Activated CD8-positive, alpha-beta memory T cell treated with anti-CD3 and anti-CD28 coated beads for 48 hours (primary cell): ENCODE measurements around the gene SH3TC1.

Source experiments
- DNase-seq, 3 experiments: peaks; one replicate each; pipeline ENCODE4 v3.0.0-alpha.2; 2020; ENCODE audit warnings: low read depth in 2 of 3, low spot score in 2 of 3

The SH3TC1 gene

DNA sequence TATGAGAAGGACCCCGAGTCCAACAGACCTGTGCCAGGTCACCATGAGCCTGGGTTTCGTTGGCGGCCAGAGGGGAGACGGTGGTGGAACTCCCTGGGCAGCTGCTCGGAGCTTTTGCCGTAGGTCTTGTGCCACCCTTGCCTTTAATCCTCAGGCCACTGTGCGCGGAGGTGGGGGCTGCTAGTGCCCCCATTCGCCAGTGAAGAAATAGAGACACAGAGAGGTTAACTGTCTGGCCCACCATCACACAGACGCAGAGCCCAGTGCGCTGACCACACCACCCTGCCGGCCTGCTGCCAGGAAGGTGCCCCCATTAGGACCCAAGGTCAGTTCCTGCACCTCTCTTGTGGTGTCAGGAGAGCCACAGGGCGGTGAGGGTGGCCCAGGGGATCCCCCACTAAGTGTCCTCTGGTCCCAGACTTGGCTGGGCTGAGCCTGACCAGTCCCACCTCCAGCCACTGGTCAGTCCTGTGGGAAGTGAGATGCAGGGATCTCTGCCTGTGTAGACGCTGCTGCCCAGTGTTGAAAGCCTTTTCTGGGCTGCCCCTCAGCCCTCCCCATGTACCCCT lies 42.2 kb downstream of the SH3TC1 start:
- no peak for DNase-seq

DNA sequence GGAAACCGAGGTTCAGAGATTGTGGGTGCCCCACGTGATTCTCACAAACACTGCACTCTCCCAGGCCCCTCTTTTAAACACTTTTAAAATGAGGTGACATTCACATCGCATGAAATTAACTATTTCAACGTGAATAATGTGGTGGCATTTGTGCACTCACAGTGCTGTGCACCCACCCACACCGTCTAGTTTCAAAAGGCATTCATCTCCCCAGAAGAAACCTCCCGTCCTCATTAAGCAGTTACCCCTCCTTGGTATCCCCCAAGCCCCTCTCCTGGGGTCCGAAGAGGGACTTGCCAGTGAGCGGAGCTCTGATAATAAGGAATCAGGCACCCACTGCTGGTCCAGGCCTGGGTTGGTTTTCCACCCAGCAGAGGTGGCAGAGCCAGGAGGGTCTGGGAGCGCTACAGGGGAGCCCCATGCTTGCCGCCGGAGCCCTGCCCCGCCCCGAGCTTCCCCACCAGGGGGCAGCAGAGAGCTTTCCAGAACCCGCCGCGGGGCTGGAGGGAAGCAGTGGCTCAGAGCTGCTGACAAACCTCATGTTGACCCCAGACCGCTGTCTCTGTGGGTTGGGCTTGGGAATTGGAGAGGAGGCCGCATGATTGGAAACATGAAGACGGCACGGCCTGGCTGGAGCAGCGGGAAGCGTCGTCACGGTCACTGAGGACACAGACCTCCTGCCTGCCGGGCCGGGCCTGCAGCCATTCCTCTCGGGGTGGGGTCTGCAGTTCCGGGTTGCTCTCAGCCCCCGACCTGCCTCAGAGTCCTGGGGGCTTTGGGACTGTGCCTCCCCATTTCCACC lies 43.0 kb downstream of the SH3TC1 start:
- peak; percentile 60 to 94 (median 93) for DNase-seq

DNA sequence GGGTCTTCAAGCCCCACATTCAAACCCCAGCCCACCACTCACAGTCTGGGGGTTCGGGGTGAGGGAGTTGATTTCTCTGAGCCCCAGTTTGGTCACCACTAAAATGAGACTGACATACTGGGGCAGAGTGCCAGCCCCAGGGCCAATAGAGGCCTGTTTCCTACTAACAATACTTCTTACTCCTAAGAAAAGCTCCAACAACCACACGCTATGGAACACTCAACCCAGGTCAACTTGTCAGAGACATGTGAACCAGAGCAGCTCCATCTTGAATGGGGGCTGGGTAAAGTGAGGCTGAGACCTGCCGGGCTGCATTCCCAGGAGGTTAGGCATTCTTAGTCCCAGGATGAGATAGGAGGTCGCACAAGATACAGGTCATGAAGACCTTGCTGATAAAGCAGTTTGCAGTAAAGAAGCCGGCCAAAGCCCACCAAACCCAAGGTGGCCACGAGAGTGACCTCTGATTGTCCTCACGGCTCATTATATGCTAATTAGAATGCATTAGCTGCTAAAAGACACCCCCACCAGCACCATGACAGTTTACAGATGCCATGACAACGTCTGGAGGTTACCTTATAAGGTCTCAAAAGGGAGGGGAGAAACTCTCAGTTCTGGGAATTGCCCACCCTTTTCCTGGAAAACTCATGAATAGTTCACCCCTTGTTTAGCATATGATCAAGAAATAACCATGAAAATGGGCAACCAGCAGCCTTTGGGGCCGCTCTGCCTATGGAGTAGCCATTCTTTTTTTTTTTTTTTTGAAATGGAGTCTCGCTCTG lies 43.9 kb downstream of the SH3TC1 start:
- no peak for DNase-seq

DNA sequence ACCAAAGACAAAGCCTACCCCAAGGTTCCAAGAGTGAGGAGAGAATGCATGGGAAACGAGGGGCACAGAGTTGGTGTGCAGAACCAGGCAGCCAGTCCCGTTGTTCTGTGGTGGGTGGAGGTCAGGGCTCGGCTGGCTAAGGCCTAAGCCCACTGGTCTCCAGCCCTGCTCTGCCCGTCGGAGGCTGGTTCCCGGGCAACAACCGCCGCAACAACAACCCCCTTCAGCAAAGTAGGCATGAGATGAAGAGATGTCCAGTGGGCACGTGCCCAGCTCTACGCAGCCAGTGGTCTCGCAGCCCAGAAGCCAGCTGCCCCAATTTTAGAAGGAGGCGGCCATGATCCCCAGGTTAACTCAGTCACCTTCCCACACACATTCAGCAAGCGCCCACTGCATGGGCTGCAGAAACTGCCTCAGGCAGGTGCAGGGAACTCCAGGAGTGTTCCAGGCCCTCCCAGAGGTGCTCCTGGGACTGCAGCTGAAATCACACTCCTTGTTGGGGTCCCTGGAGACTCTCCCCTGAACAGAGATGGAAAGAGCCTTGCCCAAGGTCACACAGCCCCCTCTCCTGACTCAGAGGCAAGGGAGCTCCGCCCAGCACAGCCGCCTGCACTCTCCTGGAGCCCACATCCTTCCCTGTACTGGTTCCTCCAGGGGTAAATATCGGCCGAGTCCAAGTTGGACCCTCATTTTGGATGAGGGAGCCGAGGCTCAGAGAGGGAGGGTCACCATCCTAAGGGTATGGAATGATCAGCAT lies 45.1 kb downstream of the SH3TC1 start:
- DNase-seq, result no peak

DNA sequence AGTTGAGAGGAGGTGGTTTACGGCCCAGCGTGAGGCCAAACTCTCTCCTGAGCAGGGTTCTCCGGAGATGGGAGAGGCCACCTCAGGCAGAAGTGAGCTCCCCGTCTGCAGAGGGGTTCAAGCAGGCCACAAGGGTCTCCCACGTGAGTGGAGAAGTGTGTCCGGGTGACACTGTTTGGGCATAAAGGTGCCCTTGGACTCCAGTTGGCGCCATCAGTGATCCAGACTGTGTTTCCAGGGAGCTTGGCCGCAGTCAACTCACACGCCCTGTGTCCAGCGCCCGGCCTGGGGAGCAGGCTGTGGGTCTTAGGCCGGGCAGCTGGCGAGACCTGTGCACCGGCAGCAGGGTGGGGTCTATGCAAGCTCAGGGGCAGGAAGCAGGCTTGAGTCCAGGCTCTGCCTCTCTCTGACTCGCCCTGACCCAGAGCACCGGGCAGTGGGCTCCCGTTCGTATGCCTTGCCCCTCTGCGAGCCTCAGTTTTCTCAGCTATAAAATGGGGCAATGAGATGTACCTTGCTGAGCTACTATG lies 45.9 kb downstream of the SH3TC1 start:
- DNase-seq, result no peak

DNA sequence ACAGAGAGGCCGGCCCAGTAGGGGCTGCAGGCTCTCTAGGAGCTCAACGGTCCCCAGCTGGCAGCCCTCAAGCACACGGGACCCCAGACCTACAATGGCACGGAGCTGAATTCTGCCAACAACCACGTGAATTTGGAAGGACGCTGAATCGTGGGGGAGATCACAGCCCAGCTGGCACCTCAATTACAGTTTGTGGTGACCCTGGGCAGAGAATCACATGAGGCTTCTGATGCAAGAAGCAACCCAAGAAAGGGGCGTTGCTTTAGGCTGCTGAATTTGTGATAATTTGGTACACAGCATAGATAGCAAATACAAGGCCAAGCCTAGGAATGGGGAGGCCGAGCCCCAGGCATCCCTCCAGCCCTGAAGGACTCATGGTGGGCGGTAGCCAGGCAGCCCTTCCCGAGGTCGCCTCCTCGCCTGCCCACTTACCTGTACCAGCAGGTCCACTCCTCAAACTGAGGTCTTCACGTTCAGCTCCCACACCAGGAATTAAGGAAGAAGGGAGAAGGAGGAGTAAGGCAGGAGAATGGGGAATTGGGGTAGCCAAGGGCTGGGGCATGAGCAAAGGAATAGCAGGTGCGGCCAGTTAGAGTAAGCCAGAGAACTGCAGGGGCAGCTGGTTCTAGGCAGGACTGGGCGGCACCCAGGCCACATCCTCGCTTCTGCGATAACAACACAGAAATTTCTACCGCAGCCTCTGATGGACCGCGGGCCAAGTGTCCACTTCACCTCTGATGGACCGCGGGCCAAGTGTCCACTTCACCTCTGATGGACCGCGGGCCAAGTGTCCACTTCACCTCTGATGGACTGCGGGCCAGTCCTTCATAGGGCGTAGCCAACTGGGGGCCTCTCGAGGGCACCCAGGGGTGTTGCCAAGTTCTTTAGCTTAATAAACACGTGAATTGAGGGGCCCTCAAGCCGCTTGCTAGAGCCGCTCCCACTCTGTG lies 47.1 kb downstream of the SH3TC1 start:
- no peak for DNase-seq

DNA sequence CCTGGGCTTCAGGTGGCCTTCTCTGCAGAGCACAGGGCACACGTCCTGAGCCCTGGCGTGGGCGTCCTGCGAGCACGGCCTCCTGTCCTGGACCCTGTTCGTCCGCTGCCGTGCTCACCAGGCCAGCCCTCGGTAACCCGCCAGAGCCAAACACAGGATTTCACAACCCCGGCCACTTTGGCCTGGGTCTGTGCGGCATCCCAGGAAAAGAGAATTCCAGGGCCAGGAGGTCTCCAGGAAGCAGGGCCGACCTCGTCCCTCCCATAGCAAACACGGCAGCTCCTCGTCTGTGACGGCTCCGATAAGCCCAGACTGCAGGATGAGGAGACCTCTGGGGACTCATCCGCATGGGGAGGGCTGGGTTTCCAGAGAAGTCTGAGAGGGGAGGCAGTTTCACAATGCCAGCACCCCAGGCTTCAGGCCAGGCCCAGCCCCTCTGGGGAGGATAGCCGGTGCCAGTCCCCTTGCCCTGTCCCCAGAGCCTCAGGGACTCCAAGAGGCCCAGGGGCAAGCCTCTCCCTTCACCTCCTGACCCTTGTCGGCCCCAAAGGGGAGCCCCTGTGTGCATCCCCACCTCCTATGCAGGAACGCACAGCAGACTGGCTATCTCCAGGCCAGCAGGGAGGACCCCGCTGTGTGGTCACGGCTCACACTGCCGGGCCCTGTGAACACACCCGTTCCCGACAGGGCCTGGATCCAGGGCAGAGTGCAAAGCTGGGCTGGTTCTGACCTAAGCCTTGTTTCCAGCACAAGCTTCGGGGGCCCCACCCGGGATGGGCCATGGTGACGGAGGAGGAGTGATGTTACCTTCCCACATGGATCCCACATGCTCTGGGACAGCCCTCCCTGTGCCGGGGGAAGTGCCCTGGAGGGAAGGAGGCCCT lies 48.2 kb downstream of the SH3TC1 start:
- DNase-seq, result no peak

DNA sequence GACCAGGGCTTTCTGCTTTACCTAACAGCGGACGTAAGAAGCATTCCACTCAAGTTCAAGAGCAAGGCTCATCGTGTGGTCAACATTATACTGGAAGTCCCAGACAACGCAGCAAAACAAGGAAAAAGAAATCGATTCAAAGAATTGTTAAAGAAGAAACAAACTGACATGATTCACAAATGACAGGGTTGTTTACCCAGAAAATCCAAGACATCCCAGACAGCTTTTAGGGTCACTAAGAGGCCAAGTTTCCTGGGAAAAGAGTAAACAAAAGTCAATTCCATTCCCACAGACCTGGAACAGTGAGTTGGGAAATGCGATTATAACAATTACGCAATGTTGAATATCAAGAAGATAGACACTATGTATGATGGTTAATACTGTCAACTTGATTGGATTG lies 49.0 kb downstream of the SH3TC1 start:
- no peak for DNase-seq

DNA sequence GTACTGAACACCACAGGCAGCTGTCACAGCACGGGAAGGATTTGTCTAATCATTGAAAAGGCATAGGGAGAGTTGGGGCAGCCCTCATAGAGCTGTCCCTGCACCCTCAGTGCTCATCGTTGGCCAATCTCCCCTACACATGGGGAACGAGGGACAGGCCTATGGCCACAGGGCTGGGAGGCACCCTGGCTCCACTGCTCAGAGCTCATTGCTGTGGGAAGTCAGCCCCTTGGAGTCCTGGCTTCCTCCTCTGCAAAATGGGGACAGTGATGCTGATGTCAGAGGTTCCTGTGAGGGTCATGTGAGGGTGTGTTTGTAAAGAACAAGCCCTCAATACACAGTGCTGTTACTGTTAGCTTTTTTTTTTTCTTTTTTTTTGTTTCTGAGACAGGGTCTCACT lies 51.1 kb downstream of the SH3TC1 start:
- DNase-seq, result no peak

DNA sequence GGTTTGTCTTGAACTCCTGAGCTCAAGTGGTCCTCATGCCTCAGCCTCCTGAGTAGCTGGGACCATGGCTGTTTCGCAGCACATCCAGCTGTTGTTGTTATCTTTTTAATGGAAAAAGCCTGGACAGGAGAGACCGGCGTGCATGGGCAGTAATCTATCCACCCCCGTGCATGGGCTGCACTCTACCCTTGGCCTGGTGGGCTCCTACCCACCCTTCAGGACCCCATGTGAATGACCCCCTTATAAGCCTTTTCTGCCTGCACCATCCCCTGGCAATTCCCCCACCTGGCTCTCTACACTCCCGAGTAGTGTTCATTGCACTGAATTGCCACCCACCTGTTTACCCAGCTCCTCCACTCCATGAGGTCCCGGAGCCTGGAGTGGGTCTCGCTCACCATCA lies 51.5 kb downstream of the SH3TC1 start:
- DNase-seq, result no peak

DNA sequence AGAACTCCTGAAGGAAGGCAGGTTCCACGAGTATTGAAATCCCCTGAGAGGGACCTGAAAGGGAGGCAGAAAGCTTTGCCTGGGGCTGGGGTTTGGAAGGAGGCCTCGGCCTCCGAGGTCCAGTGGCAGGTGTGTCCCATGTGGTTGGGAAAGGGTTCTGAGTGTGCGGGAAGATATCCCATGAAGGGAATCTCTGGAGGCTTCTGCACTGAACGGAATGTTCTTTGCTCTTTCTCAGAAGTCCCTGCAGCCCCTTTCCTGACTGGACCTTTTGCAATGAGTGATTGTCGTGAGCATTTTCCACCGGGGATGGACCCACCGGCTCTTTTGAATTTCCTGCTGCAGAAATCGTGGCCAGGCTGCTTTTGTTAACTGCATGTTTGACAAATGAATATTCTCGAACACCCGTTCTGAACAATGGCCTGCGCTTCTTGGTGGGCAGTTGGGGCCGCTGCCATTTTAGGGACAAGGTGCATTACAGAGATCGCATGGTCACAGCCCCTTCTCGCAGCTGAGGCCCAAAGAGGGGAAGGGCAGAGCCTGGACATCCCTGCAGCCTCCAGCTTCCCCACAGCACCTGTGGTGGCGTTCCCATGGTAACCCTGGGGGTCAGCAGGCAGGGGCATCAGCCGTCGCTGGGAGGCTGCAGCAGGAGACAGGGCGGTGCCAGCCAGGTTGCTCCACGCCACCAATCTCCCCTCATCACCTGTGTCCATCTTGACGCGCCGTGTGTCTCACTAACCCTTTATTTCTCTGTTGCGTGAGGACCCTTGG lies 52.2 kb downstream of the SH3TC1 start:
- no peak for DNase-seq

DNA sequence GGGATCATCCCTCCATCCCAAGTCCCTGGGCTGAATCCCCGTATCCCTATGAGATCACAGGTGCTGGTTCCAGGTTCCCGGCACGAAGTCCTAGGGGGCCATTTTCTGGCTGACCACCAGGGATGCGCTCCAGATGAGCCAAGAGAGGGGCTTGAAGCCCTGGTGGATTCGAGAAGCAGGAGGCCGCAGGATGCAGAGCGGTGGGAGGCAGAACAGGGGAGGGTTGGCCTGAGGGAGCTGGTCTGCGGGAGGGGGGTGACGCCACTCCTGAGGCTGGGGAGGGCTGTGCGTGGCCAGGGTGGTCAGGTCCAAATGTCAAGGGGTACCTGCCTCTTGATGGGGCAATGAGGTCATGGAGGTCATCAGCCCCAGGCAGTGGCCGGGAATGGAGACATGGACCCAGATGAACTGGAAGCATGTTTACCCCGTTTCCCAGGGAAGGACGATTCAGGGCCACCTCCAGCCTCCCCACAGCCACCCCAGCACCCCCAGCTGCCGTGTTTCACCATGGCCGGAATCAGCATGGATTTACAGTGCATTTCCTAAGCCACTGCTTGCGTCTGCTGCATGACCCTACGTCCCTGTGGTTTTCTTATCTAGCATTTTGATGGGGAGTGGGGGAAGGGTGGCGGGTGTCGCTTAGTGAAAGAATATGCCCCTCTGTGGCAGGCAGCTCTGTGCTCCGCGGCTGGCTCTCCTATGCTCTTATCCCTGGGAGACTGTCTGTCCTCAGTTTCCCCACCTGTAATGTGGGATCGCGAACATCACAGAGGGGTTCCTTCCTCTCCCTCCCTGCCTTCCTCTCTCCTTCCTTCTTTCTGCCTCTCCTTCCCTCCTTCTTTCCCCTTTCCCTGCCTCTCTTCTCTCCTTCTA lies 53.4 kb downstream of the SH3TC1 start:
- no peak for DNase-seq

DNA sequence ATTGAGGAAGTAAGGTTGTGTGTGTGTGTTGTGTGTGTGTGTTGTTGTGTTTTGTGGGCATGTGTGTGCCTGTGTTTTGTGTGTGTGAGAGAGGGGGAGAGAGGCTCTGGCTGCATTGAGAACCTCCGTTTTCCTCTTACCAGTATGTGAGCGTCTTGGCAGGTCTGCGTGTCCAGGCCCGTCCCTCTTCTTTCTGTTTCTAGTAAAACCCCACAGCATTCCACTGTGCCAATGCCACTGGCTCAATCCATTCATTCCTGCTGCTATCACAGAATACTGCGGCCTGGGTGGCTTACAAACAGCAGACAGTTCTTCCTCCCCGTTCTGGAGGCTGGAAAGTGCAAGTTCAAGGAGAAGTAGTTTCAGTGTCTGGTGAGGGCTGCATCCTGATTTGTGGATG lies 55.0 kb downstream of the SH3TC1 start:
- no peak for DNase-seq

DNA sequence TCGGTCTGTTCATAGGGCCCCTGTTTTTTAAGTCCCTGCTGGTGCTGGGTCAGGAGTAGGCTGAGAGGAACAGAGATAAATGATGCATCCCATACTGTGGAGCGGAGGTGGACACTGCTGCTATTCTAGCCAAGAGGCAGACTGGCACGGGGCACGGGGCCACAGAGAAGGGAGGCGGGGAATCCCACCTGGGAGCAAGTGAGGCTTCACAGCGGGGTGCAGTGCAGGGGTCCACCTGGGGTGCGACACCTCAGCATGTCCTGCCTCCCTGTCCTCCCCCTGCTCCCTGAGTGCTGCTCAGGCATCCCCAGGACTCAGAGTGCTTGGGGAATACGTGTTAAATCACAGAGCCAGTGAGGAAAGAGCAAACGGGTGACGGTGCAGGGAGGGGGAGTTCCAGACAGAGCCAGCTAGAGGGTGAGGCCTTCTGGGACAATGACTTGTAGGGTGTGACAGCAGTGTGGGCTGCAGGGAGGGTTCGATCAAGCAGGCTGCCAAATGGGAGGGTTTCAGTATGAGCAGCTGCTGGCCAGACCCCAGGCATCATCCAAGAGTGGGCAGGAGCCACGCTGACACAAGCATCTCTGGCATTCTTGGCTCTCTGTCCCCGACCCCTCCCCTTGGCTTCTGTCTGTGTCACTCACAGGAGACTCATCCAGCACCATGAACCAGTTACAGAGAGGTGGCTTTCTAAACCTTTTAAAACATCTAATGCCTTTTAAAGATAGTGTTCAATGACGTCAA lies 56.8 kb downstream of the SH3TC1 start:
- no peak for DNase-seq

DNA sequence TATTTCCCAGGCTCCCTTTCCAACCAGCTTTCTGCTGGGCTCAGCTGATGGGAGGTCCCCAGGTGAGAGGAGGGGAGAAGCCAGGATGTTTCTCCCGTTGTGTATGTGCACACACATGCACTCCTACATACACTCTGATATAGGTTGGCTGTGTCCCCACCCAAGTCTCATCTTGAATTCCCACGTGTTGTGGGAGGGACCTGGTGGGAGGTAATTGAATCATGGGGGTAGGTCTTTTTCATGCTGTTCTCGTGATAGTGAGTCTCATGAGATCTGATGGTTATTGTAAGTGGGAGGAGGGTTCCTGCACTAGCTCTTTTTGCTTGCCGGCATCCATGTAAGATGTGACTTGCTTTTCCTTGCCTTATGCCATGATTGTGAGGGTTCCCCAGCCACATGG lies 58.8 kb downstream of the SH3TC1 start:
- DNase-seq, result no peak

DNA sequence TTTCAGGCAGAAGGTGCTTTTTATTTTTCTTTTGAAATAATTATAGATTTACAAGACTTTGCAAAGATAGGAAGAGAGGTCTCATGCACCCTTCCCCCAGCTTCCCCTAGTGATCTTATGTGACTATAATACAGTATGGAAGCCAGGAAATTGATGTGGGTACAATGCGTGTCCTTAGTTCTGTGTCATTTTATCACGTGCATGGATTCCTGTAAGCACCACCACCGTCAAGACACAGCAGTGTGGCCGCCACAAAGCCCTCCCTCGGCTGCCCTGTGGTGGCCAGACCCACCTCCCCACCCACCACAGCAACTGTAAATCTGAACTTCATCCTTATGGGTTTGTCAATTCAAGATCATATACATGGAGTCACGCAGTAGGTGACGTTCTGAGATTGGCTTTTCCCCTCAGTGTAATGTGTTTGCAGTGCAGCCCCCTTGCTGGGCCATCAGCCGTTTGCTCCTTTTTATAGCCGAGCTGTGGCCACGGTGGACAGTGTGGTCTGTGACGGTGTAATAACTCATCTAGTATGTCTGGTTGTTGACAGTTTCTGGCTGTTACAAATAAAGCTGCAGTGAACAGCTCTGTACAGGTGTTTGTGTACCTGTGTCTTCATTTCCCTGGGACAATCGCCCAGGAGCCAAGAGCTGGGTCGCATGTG lies 59.6 kb downstream of the SH3TC1 start:
- no peak for DNase-seq
